Measurements from ENCODE around the gene FLNB.

FLNB gene

DNA sequence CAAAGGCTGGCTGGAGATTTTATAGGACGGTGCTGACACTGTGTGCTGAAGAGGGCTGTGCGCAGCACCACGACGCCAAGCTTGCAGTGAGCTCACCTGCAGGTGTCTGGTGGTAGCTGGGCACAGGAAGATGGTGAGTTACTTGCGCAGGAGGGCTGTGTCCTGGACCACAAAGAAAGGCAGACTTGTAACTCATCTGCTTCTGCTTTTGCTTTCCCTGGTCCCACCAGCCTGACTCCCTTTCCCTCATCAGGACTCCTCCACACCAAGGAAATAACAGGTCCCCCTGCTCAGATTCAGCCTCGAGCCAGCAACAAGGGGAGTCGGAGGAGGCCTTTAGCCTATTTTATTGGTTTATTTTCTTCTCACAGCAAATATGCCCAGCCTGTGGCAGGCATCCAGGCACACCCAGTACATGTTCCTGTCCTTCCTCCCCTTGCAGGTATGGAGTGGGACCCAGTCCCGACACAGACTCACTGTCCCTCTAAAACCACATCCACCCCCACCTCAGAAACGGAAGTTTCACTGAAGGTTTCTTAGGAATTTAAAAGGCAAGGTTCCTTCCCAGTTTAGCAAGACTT is 35.6 kb upstream of the FLNB start:
- TF ChIP-seq EZH2phosphoT487 (IDR thresholded peaks at IDR 0.05; ENCODE audit: borderline replicate concordance) = no peak
- TF ChIP-seq, protein P1, sequence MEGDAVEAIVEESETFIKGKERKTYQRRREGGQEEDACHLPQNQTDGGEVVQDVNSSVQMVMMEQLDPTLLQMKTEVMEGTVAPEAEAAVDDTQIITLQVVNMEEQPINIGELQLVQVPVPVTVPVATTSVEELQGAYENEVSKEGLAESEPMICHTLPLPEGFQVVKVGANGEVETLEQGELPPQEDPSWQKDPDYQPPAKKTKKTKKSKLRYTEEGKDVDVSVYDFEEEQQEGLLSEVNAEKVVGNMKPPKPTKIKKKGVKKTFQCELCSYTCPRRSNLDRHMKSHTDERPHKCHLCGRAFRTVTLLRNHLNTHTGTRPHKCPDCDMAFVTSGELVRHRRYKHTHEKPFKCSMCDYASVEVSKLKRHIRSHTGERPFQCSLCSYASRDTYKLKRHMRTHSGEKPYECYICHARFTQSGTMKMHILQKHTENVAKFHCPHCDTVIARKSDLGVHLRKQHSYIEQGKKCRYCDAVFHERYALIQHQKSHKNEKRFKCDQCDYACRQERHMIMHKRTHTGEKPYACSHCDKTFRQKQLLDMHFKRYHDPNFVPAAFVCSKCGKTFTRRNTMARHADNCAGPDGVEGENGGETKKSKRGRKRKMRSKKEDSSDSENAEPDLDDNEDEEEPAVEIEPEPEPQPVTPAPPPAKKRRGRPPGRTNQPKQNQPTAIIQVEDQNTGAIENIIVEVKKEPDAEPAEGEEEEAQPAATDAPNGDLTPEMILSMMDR (conservative IDR thresholded peaks at IDR 0.05; ENCODE audit: low read length) = no peak
- no peak overlapping the region for H3K4me2 ChIP-seq (ENCODE audit: low read depth, low read length, poor library complexity, severe bottlenecking)
- no peaks in the 10 kb centered on the region for H4K20me1 ChIP-seq (ENCODE audit: insufficient read depth, low read length, poor library complexity, severe bottlenecking)
- no peaks in the 10 kb centered on the region for H3K27me3 ChIP-seq (ENCODE audit: insufficient read depth, low read length, poor library complexity, severe bottlenecking)
- H2AFZ ChIP-seq (ENCODE audit: low read length) = no peak overlapping the region
- no peaks in the 10 kb centered on the region for H3K9me2 ChIP-seq (replicated peaks; ENCODE audit: low read depth, low read length)
- H3K4me1 ChIP-seq (ENCODE audit: insufficient read depth, low read length, poor library complexity, severe bottlenecking) = peaks cover 16% of the 10 kb centered on the region
- H3K4me3 ChIP-seq (ENCODE audit: low read length, poor library complexity, severe bottlenecking) = no peak overlapping the region
- no peaks in the 10 kb centered on the region for H3K79me2 ChIP-seq (ENCODE audit: insufficient read depth, low read length)
- H3K9me3 ChIP-seq (ENCODE audit: insufficient read depth, low read depth, low read length) = no peaks in the 10 kb centered on the region
- H3F3A ChIP-seq (ENCODE audit: low read depth) = peaks cover under 1% of the 10 kb centered on the region; the same call in 1 of the 2 replicates
- H3K36me3 ChIP-seq (ENCODE audit: insufficient read depth, low read length) = no peaks in the 10 kb centered on the region
- no peak overlapping the region for H3K9ac ChIP-seq (ENCODE audit: low read depth, low read length, poor library complexity, severe bottlenecking)

DNA sequence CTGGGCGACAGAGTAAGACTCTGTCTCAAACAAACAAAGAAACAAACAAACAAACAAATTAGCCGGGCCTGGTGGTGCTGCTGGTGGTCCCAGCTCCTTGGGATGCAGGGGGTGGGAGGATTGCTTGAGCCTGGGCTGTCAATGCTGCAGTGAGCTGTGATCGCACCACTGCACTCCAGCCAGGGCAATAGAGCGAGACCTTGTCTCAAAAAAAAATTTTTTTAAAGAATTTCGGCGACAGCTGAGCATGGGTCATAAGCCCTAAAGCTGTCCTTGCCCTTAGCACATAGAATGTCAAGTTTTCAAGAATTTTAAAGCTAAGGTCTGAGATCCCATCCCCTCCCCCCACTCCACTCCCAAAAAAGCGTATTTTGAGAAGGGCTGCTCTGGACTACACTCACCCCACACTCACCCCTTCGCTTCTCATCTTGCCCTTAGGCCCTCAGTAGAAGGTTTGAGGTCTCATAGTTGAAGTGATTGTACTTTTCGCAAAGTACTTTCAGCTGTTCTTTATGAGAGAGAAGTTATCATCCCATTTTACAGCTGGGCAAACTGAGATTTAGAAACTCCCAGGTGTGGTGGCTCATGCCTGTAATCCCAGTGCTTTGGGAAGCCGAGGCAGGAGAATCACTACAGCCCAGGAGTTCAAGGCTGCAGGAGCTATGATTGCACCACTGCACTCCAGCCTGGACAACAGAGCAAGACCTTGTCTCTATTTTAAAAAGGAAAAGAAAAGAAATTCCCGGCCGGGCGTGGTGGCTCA is 34.3 kb upstream of the FLNB start:
- Histone ChIP-seq H3F3A (ENCODE audit: low read depth) (peaks cover 4% of the 10 kb centered on the region; the same call in 1 of the 2 replicates), H3K9me3 (ENCODE audit: insufficient read depth, low read depth, low read length) (no peaks in the 10 kb centered on the region), H3K9me2 (replicated peaks; ENCODE audit: low read depth, low read length) (no peaks in the 10 kb centered on the region), H3K9ac (ENCODE audit: low read depth, low read length, poor library complexity, severe bottlenecking) (no peak overlapping the region), H3K79me2 (ENCODE audit: insufficient read depth, low read length) (no peaks in the 10 kb centered on the region), H3K27me3 (ENCODE audit: insufficient read depth, low read length, poor library complexity, severe bottlenecking) (no peaks in the 10 kb centered on the region), H2AFZ (ENCODE audit: low read length) (no peak overlapping the region), H3K4me2 (ENCODE audit: low read depth, low read length, poor library complexity, severe bottlenecking) (no peak overlapping the region), H4K20me1 (ENCODE audit: insufficient read depth, low read length, poor library complexity, severe bottlenecking) (no peaks in the 10 kb centered on the region), H3K4me1 (ENCODE audit: insufficient read depth, low read length, poor library complexity, severe bottlenecking) (peaks cover 19% of the 10 kb centered on the region), H3K36me3 (ENCODE audit: insufficient read depth, low read length) (no peaks in the 10 kb centered on the region), H3K4me3 (ENCODE audit: low read length, poor library complexity, severe bottlenecking) (no peak overlapping the region)
- TF ChIP-seq EZH2phosphoT487 (IDR thresholded peaks at IDR 0.05; ENCODE audit: borderline replicate concordance) = no peak
- TF ChIP-seq, protein P1 (conservative IDR thresholded peaks at IDR 0.05; ENCODE audit: low read length) = no peak

DNA sequence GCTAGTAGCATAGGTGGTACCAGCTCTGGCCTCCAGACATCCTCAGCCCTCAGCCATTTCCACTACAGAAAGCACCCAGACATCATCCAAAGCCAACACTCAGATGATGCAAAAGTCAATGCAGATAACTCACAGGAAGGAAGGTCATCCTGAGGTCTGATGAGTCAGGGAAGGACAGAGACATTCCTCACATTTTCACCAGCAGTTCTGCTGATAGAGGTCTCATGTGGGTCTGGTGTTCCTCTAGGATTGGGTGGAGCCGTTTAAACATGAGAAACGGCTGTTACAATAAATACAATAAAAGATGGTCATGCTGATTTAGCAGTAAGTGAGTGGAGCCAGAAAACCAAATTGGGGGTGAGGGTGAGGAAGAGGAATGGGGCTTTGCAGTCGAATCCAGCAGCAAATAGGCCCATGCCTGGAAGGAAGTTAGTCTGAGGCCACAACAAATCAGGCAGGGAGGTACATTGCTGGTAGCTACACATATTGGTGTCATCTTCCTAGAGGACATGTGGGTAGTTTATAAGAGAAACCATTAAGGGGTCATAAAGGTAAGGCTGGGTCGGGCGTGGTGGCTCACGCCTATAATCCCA is 33.3 kb upstream of the FLNB start:
- H3K79me2 ChIP-seq (ENCODE audit: insufficient read depth, low read length) = no peaks in the 10 kb centered on the region
- no peak overlapping the region for H3K9ac ChIP-seq (ENCODE audit: low read depth, low read length, poor library complexity, severe bottlenecking)
- H3K4me1 ChIP-seq (ENCODE audit: insufficient read depth, low read length, poor library complexity, severe bottlenecking) = peaks cover 19% of the 10 kb centered on the region
- H3K36me3 ChIP-seq (ENCODE audit: insufficient read depth, low read length) = no peaks in the 10 kb centered on the region
- H3K4me3 ChIP-seq (ENCODE audit: low read length, poor library complexity, severe bottlenecking) = no peak overlapping the region
- TF ChIP-seq EZH2phosphoT487 (IDR thresholded peaks at IDR 0.05; ENCODE audit: borderline replicate concordance) = no peak
- TF ChIP-seq, protein P1 (conservative IDR thresholded peaks at IDR 0.05; ENCODE audit: low read length) = no peak
- no peak overlapping the region for H2AFZ ChIP-seq (ENCODE audit: low read length)
- peaks cover 4% of the 10 kb centered on the region; the same call in 1 of the 2 replicates for H3F3A ChIP-seq (ENCODE audit: low read depth)
- no peaks in the 10 kb centered on the region for H3K9me2 ChIP-seq (replicated peaks; ENCODE audit: low read depth, low read length)
- no peak overlapping the region for H3K4me2 ChIP-seq (ENCODE audit: low read depth, low read length, poor library complexity, severe bottlenecking)
- no peaks in the 10 kb centered on the region for H3K9me3 ChIP-seq (ENCODE audit: insufficient read depth, low read depth, low read length)
- no peaks in the 10 kb centered on the region for H4K20me1 ChIP-seq (ENCODE audit: insufficient read depth, low read length, poor library complexity, severe bottlenecking)
- no peaks in the 10 kb centered on the region for H3K27me3 ChIP-seq (ENCODE audit: insufficient read depth, low read length, poor library complexity, severe bottlenecking)

Data from Loucy (cell line).